HG02938 (cell line): ENCODE results near the gene USF2.
A peak's percentile ranks its signal among the peaks of the same experiment; 100 is the strongest.

Experiments
- ATAC-seq: cut with Tn5 transposase; IDR thresholded peaks from one replicate; pipeline ENCODE4 v1.9.1; 2021; ENCODE audit warnings: mild to moderate bottlenecking, moderate library complexity; ENCODE audit not compliant: unreplicated experiment

USF2 gene

GRCh38 chr19:35240327-35240726, 28.4 kb upstream of the USF2 start:
- no peak for ATAC-seq

- ATAC-seq = no peak
Measured at GRCh38 chr19:35241417-35241816, 27.3 kb upstream of the USF2 start.

DNA sequence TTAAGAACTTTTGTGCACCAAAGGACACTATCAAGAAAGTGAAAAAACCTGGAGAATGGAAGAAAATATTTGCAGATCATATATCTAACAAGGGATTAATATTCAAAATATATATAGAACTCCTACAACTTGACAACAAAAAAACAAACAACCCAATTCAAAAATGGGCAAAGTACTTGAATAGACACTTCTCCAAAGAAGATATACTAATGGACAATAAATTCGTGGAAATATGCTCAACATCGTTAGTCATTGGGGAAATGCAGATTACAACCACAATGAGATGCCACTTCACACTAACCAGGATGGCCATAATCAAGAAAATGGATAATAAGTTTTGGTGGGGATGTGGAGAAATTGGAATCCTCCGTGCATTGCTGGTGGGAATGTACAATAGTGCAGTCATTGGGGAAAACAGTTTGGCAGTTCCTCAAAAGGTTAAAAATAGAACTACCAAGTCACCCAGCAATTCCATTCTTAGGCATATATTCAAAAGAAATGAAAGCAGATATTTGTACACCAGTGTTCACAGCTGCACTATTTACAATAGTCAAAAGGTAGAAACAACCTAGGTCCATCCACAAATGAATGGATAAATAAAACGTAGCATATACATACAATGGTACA, 22.2 kb upstream of the USF2 start:
- ATAC-seq = no peak

GRCh38 chr19:35247526-35248309, 21.0 kb upstream of the USF2 start:
- no peak for ATAC-seq

DNA sequence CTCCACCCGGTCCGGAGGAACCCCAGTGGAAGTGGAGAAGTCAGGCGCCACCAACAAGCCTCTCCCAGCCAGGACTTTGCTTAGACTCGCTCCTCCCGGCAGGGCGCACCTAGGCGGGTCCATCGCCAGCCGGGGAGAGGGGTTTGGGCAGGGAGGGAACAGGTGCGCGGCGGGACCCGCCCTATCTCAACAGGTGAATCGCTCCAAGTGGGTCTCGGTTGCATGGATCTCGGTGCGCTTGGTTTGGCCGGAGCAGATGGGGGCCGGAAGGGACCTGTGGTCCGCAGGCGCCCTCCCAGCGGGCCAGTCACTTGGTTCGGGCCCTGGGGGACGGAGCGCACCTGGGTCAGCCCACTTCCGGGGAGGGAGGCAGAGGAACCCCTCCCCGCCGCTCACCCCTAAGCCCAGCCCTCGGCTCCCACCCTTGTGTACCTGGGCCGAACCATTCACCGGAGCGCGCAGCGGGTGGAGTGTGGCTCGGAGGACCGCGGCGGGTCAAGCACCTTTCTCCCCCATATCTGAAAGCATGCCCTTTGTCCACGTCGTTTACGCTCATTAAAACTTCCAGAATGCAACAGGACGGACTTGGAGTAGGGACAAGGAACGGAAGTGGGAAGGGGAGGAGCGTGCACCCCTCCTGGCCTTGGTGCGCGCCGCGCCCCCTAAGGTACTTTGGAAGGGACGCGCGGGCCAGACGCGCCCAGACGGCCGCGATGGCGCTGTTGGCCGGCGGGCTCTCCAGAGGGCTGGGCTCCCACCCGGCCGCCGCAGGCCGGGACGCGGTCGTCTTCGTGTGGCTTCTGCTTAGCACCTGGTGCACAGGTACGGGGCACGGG, 20.2 kb upstream of the USF2 start, which contains the start of gene LSR:
Gene LSR, plus strand, starts transcription at position 693 of the 836 bp plus-strand sequence. Its CDS starts 21 bp downstream, at position 714.
- ATAC-seq = peak; percentile 68

DNA sequence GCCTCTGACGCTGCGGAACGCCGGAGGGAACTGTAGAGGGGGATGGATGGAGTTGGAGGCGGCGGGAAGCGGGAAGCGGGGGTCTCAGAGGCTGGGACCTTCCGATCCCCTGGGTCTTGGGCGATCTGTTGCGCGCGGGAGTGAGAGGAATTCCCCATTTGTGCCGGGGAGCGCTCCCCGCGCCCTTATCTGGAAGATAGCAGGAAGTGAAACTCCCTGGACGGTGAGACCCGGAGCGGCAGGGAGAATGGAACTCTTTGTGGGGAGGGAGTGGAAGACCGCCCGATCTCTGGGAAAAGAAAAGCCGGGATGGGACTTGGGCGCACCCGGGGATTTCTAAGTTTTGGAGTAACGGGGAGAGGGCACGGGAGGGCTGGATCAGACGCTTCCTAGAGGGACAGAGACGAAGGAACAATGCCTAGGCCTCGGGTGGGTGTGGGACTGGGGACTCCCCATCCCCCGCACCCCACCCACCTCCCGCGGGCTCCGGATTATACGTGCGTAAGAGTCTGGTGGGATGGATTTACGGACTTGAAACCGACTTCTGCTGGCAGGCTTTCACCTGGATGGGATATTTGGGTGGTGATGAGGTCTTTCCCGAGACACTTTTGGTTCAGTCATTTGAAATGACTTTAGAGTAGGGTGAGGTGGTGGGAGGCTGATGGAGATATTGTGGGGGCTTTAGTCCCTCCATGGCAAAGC, 19.5 kb upstream of the USF2 start:
- ATAC-seq = no peak

DNA sequence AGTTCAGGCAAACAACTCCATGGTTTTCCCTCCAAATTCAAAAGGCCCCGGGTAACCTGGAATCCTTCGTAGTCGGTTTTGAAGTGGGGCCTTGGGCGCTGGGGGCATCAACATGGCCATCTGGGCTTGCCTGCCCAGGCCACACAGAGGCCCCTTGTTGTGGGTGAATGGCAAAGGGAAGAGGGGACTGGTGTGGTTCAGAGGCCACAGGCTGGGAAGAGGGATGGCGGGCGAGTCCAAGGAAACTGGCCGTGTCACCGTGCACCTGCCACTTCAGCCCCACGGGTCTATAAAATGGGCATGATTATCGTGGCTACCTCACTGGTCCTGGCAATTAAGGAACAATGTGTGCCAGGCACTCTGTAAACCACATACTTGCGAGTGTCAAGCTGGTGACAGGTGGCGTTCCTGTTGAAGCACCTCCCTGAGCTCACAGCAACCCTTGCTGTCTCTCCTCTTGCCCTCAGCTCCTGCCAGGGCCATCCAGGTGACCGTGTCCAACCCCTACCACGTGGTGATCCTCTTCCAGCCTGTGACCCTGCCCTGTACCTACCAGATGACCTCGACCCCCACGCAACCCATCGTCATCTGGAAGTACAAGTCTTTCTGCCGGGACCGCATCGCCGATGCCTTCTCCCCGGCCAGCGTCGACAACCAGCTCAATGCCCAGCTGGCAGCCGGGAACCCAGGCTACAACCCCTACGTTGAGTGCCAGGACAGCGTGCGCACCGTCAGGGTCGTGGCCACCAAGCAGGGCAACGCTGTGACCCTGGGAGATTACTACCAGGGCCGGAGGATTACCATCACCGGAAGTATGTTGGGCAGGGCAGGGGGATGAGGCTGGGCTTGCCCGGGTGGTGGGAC, 18.7 kb upstream of the USF2 start:
- no peak for ATAC-seq

GRCh38 chr19:35251456-35251855, 17.3 kb upstream of the USF2 start:
- no peak for ATAC-seq

GRCh38 chr19:35253316-35254286, 15.2 kb upstream of the USF2 start:
- no peak for ATAC-seq

DNA sequence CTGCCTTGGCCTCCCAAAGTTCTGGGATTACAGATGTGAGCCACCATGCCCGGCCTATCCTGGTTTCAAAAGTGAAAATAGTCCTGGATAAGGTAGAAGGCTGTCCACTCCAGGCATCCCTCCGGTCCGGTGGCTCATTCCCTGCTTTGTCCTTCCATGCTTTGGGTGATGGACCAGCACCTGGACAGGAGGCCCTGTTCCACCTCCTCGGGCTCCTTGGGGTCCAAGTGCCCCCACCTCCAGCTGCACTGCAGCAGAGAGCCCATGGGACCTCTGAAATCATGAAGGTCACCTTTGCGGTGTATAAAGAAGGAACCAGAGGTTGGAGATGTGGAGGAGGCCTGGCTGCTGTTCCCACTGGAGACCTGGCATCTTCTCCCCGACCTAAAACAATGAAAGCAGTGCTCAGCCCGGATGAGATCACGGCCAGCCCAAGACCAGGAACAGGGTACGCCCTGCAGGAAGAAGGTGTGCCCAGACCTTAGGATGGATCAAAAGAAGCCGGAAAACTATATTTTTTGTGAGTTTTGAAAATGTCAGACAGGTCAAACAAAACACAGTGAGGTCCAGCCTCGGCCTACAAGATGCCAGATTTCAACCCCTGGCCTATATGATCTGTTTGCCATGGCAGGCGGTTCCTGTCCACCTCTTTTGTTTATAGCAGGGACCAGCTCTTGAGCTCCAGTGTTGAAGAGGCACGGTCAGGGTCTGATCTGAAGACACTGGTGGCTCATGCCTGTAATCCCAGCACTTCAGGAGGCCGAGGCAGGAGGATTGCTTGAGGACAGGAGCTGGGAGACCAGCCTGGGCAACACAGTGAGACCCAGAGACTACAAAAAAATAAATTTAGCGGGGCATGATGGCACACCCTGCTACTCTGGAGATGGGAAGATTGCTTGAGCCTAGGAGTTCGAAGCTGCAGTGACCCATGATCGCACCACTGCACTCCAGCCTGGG, 14.1 kb upstream of the USF2 start:
- no peak for ATAC-seq

GRCh38 chr19:35256566-35256965, 12.2 kb upstream of the USF2 start:
- ATAC-seq = no peak

- no peak for ATAC-seq
Measured at GRCh38 chr19:35257113-35257461, 11.7 kb upstream of the USF2 start.

DNA sequence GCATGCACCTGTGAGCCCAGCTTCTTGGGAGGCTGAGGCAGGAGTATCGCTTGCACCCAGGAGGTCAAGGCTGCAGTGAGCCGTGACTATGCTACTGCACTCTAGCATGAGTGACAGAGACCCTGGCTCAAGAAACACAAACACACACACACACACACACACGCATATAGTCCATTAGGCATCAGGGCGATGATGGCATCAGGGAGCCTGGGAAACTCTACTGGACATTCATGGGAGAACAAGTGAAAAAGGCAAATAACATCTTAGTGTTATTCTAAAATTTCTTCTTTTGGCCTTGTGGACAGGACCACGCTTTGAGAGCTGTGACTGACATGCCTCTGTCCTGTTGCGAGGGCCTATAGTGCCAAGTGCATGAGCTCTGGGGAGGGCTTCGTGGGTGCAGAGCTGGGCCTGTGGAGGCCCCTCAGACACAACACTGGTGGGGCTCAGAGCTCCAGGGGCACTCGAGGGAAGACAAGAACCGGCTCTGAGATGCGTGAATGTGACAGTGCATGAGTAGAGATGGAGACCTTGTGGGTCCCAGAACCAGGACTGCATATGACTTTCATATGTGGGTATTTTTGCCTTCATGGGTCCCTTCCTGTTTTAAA, 8.0 kb upstream of the USF2 start:
- no peak for ATAC-seq

DNA sequence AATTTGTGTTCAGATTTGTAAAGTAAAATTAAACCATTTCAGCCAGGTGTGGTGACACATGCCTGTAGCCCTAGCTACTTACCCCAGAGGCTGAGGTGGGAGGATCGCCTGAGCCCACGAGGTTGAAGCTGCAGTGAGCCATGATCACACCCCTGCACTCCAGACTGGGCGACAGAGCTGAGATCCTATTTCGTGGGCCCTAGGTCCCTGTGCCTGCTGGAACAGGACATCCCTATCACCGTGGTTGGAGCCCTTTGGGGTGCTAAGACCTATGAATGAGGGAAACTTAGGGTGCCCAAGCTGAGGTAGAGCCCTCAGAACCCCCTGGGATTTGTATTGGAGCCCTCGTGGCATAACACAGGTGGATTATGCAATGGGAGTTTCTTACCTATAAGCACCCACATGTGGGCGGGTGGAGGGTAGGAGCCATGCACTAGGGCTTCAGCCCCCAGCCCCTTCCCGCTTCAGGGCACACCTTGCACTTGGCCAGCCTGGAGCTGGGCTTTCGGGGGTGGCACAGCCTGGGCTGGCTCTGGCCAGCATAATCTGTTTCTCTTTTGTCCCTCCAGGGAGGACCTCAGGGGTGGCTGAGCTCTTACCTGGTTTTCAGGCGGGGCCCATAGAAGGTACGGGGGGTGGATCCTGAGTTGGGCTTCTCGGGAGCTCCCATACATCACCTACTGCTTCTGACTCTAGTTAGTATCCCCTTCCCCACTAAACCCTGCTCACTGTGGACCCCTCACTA, 7.2 kb upstream of the USF2 start:
- no peak for ATAC-seq

DNA sequence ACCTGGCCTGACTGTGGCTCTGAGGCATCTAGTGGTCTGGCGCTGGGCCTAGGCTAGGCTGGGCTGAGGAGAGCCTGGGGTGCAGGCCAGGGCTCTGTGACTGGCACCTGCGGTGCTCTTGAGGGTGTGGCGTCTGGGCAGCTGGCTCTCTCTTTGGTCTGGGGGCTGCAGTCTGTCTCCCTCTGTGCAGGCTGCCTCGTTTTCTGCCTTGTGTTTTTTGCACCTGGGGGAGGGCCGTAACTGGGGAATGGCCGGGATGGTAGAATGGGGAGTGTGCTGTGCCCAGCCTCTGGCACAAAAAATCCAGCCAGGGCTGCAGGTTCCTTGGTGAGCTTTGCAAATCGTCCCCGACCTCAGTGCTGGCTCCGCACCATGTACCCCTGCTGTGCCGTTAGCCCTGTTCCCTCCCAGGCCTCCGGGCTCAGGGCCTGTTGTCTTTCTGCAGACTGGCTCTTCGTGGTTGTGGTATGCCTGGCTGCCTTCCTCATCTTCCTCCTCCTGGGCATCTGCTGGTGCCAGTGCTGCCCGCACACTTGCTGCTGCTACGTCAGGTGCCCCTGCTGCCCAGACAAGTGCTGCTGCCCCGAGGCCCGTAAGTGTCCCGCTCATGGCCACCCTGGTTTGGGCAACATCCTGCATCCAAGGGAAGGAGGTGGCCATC, 6.5 kb upstream of the USF2 start:
- ATAC-seq = no peak
